Mesendoderm (in vitro differentiated cells): ENCODE data around the gene PUS7. TPM values are rescaled to one million over a fixed set of nuclear protein-coding genes. Genes with fewer than 3 reads are reported as not detected.

Source experiments
- DNase-seq: peaks from one replicate; pipeline ENCODE4 v3.0.0; 2013
- H2AK5ac ChIP-seq: 2 replicates; pipeline ENCODE4 v1.6.1; 2013; ENCODE audit warnings: low read length, inconsistent platforms
- H2BK120ac ChIP-seq: 2 replicates; pipeline ENCODE4 v1.6.1; 2013; ENCODE audit warnings: low read depth, mild to moderate bottlenecking, low read length, moderate library complexity, mixed read lengths
- H2BK15ac ChIP-seq: replicated peaks from 2 replicates; pipeline ENCODE4 v1.6.1; 2013; ENCODE audit warnings: low read depth, mild to moderate bottlenecking, moderate library complexity
- H2BK5ac ChIP-seq: 2 replicates; pipeline ENCODE4 v1.6.1; 2013; ENCODE audit warnings: low read length, inconsistent platforms
- H3K18ac ChIP-seq: 2 replicates; pipeline ENCODE4 v1.6.1; 2013; ENCODE audit warnings: mild to moderate bottlenecking, low read length, mixed read lengths
- H3K23ac ChIP-seq: one replicate; pipeline ENCODE4 v1.6.1; 2013; ENCODE audit warnings: low read length
- H3K27ac ChIP-seq: 2 replicates; pipeline ENCODE4 v1.5.1; 2013; ENCODE audit warnings: low read depth, mild to moderate bottlenecking, inconsistent platforms, low read length, moderate library complexity
- H3K27me3 ChIP-seq: 2 replicates; pipeline ENCODE4 v1.6.1; 2013; ENCODE audit warnings: low read length, control low read depth, mild to moderate bottlenecking, inconsistent platforms; ENCODE audit not compliant: insufficient read depth, poor library complexity
- H3K36me3 ChIP-seq: 2 replicates; pipeline ENCODE4 v1.6.1; 2013; ENCODE audit warnings: low read length, inconsistent platforms; ENCODE audit not compliant: control insufficient read depth, insufficient read depth
- H3K4ac ChIP-seq: one replicate; pipeline ENCODE4 v1.6.1; 2013; ENCODE audit warnings: low read depth, mild to moderate bottlenecking, low read length, moderate library complexity
- H3K4me1 ChIP-seq: 2 replicates; pipeline ENCODE4 v1.6.1; 2013; ENCODE audit warnings: low read depth, low read length, inconsistent platforms; ENCODE audit not compliant: control insufficient read depth
- H3K4me2 ChIP-seq: 2 replicates; pipeline ENCODE4 v1.6.1; 2013; ENCODE audit warnings: low read length
- H3K4me3 ChIP-seq: 2 replicates; pipeline ENCODE4 v1.5.1; 2013; ENCODE audit warnings: mild to moderate bottlenecking, low read length
- H3K56ac ChIP-seq: one replicate; pipeline ENCODE4 v1.6.1; 2013; ENCODE audit warnings: low read length
- H3K79me1 ChIP-seq: 2 replicates; pipeline ENCODE4 v1.6.1; 2013; ENCODE audit warnings: low read length, inconsistent platforms
- H3K79me2 ChIP-seq: 2 replicates; pipeline ENCODE4 v1.6.1; 2013; ENCODE audit warnings: mild to moderate bottlenecking, low read length; ENCODE audit not compliant: control insufficient read depth, insufficient read depth
- H3K9ac ChIP-seq: 2 replicates; pipeline ENCODE4 v1.6.1; 2013; ENCODE audit warnings: low read length, inconsistent platforms
- H4K5ac ChIP-seq: one replicate; pipeline ENCODE4 v1.6.1; 2013; ENCODE audit warnings: low read length
- H4K8ac ChIP-seq: one replicate; pipeline ENCODE4 v1.6.1; 2013; ENCODE audit warnings: low read depth, mild to moderate bottlenecking, control low read depth, low read length, moderate library complexity
- WGBS: extraction: QIAGEN DNeasy Blood & Tissue Kit; methylation state at CpG from one replicate; pipeline ENCODE4 v1.1.7; 2013; ENCODE audit warnings: low lambda C conversion rate, missing lambda C conversion rate; ENCODE audit not compliant: insufficient coverage; ENCODE audit errors: extremely low coverage; 5-methylcytosine and 5-hydroxymethylcytosine counted together
- polyA plus RNA-seq, 2 experiments: library from polyadenylated mRNA; stranded (reverse); fragments of 200-250 nt; gene quantifications; one replicate each; pipeline ENCODE4 v1.2.3, GENCODE V29; 2013

The PUS7 gene
- polyA plus RNA-seq (2013, experiment 1 of 2), result 48.5 TPM
- polyA plus RNA-seq (2013, experiment 2 of 2), result 48.7 TPM

GRCh38 chr7:105521717-105522463, at the start of gene PUS7:
TSS of gene PUS7 (minus strand) at chr7:105522271. CDS start at chr7:105508512, 13,759 bp downstream.
- no peak within 1 kb of the TSS for H2BK120ac ChIP-seq
- H3K56ac ChIP-seq, result peak within 1 kb of the TSS; percentile 99
- peaks cover 1% of the 10 kb centered on the region for H3K79me1 ChIP-seq
- H3K36me3 ChIP-seq, result peaks cover 1% of the 10 kb centered on the region
- H4K5ac ChIP-seq, result no peak within 1 kb of the TSS
- H3K79me2 ChIP-seq, result peaks cover 38% of the 10 kb centered on the region
- no peak within 1 kb of the TSS for H2AK5ac ChIP-seq
- no peaks in the 10 kb centered on the region for H3K27me3 ChIP-seq
- WGBS, result no CpG with 5 or more reads among the region's 96 CpGs
- H3K4ac ChIP-seq, result peak within 1 kb of the TSS; percentile 89
- peak within 1 kb of the TSS; percentile 95 for H3K23ac ChIP-seq
- H3K4me1 ChIP-seq, result no peaks in the 10 kb centered on the region
- no peak within 1 kb of the TSS for H4K8ac ChIP-seq
- H2BK15ac ChIP-seq, result no peak within 1 kb of the TSS
- peak within 1 kb of the TSS; percentile 79 for H3K27ac ChIP-seq
- DNase-seq, result peak; percentile 95
- H3K18ac ChIP-seq, result peak within 1 kb of the TSS; percentile 91
- H3K4me2 ChIP-seq, result peak within 1 kb of the TSS; percentile 45
- H3K9ac ChIP-seq, result peak within 1 kb of the TSS; percentile 99
- H3K4me3 ChIP-seq, result peak within 1 kb of the TSS; percentile 94
- peak within 1 kb of the TSS; percentile 82 for H2BK5ac ChIP-seq

- H3K36me3 ChIP-seq, result no peaks in the 10 kb centered on the region
- H3K4ac ChIP-seq, result no peak overlapping the region
- H3K4me3 ChIP-seq, result no peak overlapping the region
- no peak overlapping the region for H2BK15ac ChIP-seq
- H3K23ac ChIP-seq, result no peak overlapping the region
- no peak overlapping the region for H2BK120ac ChIP-seq
- WGBS, result no CpG with 5 or more reads among the region's 3 CpGs
- no peak overlapping the region for H4K8ac ChIP-seq
- H3K56ac ChIP-seq, result no peak overlapping the region
- no peak overlapping the region for H3K27ac ChIP-seq
- no peaks in the 10 kb centered on the region for H3K79me2 ChIP-seq
- H3K4me2 ChIP-seq, result no peak overlapping the region
- no peak for DNase-seq
- no peaks in the 10 kb centered on the region for H3K27me3 ChIP-seq
- H3K9ac ChIP-seq, result no peak overlapping the region
- H3K4me1 ChIP-seq, result no peaks in the 10 kb centered on the region
- no peak overlapping the region for H2AK5ac ChIP-seq
- H2BK5ac ChIP-seq, result no peak overlapping the region
- H3K79me1 ChIP-seq, result no peaks in the 10 kb centered on the region
- no peak overlapping the region for H4K5ac ChIP-seq
- H3K18ac ChIP-seq, result no peak overlapping the region
These were observed 45.8 kb upstream of the PUS7 start for GRCh38 chr7:105567821-105568220.

- H3K18ac ChIP-seq, result no peak overlapping the region
- no peak overlapping the region for H4K5ac ChIP-seq
- no peak overlapping the region for H3K23ac ChIP-seq
- H3K27me3 ChIP-seq, result no peaks in the 10 kb centered on the region
- WGBS, result no CpG with 5 or more reads among the region's 2 CpGs
- H3K4me1 ChIP-seq, result no peaks in the 10 kb centered on the region
- no peak overlapping the region for H2BK5ac ChIP-seq
- H3K4me3 ChIP-seq, result no peak overlapping the region
- H3K79me2 ChIP-seq, result no peaks in the 10 kb centered on the region
- no peak overlapping the region for H4K8ac ChIP-seq
- no peak overlapping the region for H2BK120ac ChIP-seq
- H3K27ac ChIP-seq, result no peak overlapping the region
- no peak overlapping the region for H2AK5ac ChIP-seq
- H3K56ac ChIP-seq, result no peak overlapping the region
- H3K4ac ChIP-seq, result no peak overlapping the region
- H2BK15ac ChIP-seq, result no peak overlapping the region
- no peak overlapping the region for H3K9ac ChIP-seq
- no peak overlapping the region for H3K4me2 ChIP-seq
- no peaks in the 10 kb centered on the region for H3K79me1 ChIP-seq
- DNase-seq, result no peak
- H3K36me3 ChIP-seq, result no peaks in the 10 kb centered on the region
These were observed 45.0 kb upstream of the PUS7 start for GRCh38 chr7:105567024-105567423.

GRCh38 chr7:105565190-105565589, 43.1 kb upstream of the PUS7 start:
- H4K8ac ChIP-seq, result no peak overlapping the region
- H3K4me1 ChIP-seq, result no peaks in the 10 kb centered on the region
- no peak overlapping the region for H3K56ac ChIP-seq
- no peaks in the 10 kb centered on the region for H3K79me1 ChIP-seq
- H3K27ac ChIP-seq, result no peak overlapping the region
- no peak overlapping the region for H2BK15ac ChIP-seq
- H3K4me2 ChIP-seq, result no peak overlapping the region
- no peak for DNase-seq
- H3K18ac ChIP-seq, result no peak overlapping the region
- H3K36me3 ChIP-seq, result no peaks in the 10 kb centered on the region
- no peak overlapping the region for H2BK120ac ChIP-seq
- no peak overlapping the region for H3K9ac ChIP-seq
- H3K4ac ChIP-seq, result no peak overlapping the region
- H3K4me3 ChIP-seq, result no peak overlapping the region
- H3K23ac ChIP-seq, result no peak overlapping the region
- H2BK5ac ChIP-seq, result no peak overlapping the region
- no peaks in the 10 kb centered on the region for H3K27me3 ChIP-seq
- no CpG with 5 or more reads among the region's 4 CpGs for WGBS
- no peak overlapping the region for H2AK5ac ChIP-seq
- H4K5ac ChIP-seq, result no peak overlapping the region
- no peaks in the 10 kb centered on the region for H3K79me2 ChIP-seq

- H2BK15ac ChIP-seq, result no peak overlapping the region
- no peak overlapping the region for H3K4me2 ChIP-seq
- H2BK5ac ChIP-seq, result no peak overlapping the region
- no peak overlapping the region for H3K18ac ChIP-seq
- no peaks in the 10 kb centered on the region for H3K79me1 ChIP-seq
- H4K5ac ChIP-seq, result no peak overlapping the region
- no peaks in the 10 kb centered on the region for H3K27me3 ChIP-seq
- no peak overlapping the region for H2AK5ac ChIP-seq
- no peak overlapping the region for H3K27ac ChIP-seq
- no peak overlapping the region for H2BK120ac ChIP-seq
- no CpG with 5 or more reads among the region's 1 CpG for WGBS
- no peaks in the 10 kb centered on the region for H3K79me2 ChIP-seq
- H3K4ac ChIP-seq, result no peak overlapping the region
- H3K4me1 ChIP-seq, result no peaks in the 10 kb centered on the region
- no peak overlapping the region for H3K9ac ChIP-seq
- no peak overlapping the region for H4K8ac ChIP-seq
- no peaks in the 10 kb centered on the region for H3K36me3 ChIP-seq
- no peak overlapping the region for H3K4me3 ChIP-seq
- DNase-seq, result no peak
- H3K23ac ChIP-seq, result no peak overlapping the region
- no peak overlapping the region for H3K56ac ChIP-seq
These were observed 37.9 kb upstream of the PUS7 start for GRCh38 chr7:105559926-105560325.

GRCh38 chr7:105538339-105538738, 16.3 kb upstream of the PUS7 start:
- no peaks in the 10 kb centered on the region for H3K4me1 ChIP-seq

More at GRCh38 chr7:105538339-105538738, 16.3 kb upstream of the PUS7 start:
- Histone ChIP-seq H3K4me2 (no peak overlapping the region), H4K5ac (no peak overlapping the region), H3K18ac (no peak overlapping the region), H3K79me1 (peaks cover 2% of the 10 kb centered on the region), H4K8ac (no peak overlapping the region), H3K36me3 (peaks cover 2% of the 10 kb centered on the region), H2BK15ac (no peak overlapping the region), H2BK5ac (no peak overlapping the region), H3K9ac (no peak overlapping the region), H3K4ac (no peak overlapping the region), H3K23ac (no peak overlapping the region), H3K79me2 (peaks cover under 1% of the 10 kb centered on the region), H2BK120ac (no peak overlapping the region), H3K4me3 (no peak overlapping the region), H2AK5ac (no peak overlapping the region), H3K27me3 (no peaks in the 10 kb centered on the region), H3K56ac (no peak overlapping the region), H3K27ac (no peak overlapping the region)
- WGBS, result no CpG with 5 or more reads among the region's 2 CpGs
- no peak for DNase-seq
